GM19468 (cell line): ENCODE data around the gene CNST.

ENCODE experiments used
- ATAC-seq: cut with Tn5 transposase; IDR thresholded peaks from one replicate; pipeline ENCODE4 v1.9.1; 2021; ENCODE audit warnings: mild to moderate bottlenecking, moderate library complexity, moderate number of reproducible peaks; ENCODE audit not compliant: unreplicated experiment; ENCODE audit errors: extremely low read depth

Gene CNST

GRCh38 chr1:246566128-246566812 lies at the start of gene CNST, which contains the start of gene TFB2M:
CNST (plus strand) TSS chr1:246566456; CDS start chr1:246591563, 25,107 bp downstream.
TFB2M (minus strand) TSS chr1:246566261; CDS start chr1:246566138, 123 bp downstream.
- peak; percentile 95 for ATAC-seq

DNA sequence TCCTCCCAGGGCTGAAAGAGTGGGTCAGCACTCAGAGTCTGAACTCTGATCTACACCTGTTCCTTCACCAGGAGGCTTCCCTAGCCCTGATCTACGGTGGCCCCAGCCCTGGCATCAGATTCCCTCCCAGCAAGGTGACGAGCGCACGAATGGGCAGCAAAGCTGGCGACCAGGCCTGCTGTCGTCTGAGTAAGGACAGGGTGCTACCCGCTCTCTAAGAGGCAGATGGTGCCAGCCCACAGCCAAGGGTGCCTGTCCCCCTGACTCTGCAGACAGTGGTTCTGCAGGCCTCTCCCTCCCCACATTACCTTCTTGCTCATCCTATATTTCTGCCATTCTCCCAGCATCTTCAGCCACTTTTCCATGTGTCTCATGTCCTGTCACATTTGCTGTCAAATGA lies 48.9 kb upstream of the CNST start:
- no peak for ATAC-seq

- no peak for ATAC-seq
These were observed 47.6 kb upstream of the CNST start for GRCh38 chr1:246518456-246519205.

GRCh38 chr1:246519514-246519913 lies 46.7 kb upstream of the CNST start:
- no peak for ATAC-seq

DNA sequence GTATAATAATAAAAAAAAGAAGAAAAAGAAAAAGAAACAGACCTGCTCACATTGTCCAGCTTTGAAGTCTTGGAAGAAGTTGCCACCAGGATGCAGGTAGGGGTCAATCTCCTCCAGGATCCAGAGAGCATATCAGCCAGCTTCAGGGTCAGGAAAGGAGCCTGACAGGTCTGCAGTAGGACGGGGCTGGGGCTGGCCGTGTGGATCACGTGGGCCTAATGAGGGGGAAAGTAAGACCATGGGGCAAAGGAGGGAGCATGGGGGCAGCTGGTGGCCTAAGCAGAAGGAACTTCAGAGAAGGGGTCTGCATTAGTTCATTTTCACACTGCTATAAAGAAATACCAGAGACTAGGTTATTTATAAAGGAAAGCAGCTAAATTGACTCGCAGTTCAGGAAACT lies 39.9 kb upstream of the CNST start:
- no peak for ATAC-seq

- no peak for ATAC-seq
These were observed 39.3 kb upstream of the CNST start for GRCh38 chr1:246526915-246527314.

DNA sequence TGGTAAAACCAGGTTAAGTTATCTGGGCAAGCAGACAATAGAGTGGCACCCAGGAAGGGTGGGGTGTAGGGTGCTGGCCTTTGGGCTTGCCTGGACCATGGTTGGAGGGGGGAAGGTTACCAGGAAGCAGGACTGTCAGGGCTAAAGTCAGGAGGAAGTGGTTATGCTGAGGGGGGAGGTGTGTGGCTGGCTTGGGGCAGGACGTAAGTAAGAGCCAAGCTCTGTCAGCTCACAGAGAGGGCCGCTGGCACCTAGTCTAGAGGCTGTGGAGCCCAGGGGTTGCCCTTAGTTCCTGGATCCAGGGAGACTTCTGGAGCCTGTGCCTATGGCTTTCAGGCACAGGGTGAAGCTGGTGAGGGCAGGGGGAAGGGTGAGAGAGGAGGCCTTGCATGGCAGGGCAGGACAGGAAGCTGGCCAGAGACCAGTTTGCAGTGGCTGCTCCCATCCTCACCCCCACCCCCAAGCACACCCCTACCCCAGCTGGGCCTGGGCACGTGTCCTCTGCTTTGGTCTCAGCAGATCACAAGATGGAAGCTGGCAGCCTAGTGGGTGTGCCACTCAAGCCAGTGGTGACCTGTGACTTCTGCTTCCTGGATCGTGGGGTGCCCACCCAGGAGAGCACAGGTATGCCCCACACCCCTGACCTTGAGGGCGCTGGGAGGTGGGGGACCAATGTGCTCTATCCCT lies 38.7 kb upstream of the CNST start:
- ATAC-seq, result no peak

DNA sequence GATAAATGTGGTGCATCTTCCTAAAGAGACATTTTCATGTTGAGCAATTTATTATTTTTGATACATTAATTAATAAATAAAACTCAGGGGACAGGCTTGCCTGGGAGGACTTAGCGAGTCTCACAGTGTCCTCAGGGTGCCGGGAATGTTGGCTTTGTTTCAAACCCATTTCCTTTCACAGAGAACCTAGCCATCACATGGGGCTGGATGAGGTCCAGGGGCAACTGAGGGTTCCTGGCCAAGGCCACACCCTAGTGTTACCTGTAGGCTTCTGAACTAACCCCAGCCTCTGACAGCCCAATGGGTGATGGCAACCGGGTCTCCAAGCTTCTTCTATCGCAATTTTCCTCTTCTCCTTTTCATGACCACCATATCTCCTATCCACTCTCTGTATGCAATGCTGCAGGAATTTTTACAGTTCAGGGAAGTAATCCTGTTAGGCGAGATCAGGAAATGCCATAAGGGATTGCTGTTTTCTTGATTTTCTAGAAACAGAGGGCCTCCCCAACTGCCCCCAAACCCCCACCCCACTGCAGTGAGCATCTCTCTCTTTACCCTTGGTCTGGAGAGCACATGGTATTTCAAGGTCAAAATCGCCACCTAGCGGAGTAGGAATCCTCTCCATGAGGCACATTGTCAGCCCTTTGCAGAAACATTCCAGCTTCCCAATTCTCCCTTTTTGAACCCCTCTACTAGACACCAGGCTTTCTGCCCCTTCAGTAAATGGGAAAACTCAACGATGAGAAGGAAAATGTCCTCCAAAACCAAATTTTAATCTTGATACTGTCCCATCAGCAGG lies 37.1 kb upstream of the CNST start:
- no peak for ATAC-seq

DNA sequence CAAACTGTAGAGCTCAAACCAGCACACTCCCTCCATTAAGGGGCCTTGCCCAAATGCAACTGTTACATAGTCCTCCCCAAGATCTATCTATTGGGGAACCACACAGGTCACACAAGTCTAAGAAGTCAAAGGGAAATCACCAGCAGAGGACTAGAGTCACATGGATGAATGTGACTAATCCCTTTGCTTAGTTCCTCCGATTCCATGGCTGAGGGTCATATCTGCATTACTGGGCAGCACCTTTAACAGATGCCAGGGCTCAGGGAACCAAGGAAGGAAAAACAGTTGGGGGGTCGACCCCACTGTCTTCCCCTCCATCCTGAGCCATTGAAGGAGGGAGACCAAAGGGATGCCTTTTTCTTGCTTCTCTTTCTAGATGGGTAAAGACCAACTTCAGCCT lies 35.8 kb upstream of the CNST start:
- ATAC-seq, result no peak

DNA sequence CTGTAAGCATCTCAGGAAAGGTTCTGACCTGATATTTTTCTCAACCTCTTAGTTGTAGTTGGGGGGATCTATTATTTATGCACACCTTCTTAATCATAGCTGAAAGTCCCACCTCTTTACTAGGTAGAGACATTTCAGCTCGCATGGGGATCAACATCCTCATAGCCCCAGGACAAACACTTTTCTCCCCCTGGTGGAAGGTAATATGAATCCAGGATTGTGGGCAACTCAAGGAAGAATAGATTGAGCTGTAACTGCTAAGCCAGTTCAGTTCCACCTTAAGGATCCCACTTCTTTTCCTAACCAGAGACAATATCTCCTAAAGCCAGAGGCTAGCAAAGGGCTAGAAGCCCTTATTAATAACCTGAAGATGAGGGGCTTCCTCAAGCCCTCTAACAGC lies 33.7 kb upstream of the CNST start:
- no peak for ATAC-seq

DNA sequence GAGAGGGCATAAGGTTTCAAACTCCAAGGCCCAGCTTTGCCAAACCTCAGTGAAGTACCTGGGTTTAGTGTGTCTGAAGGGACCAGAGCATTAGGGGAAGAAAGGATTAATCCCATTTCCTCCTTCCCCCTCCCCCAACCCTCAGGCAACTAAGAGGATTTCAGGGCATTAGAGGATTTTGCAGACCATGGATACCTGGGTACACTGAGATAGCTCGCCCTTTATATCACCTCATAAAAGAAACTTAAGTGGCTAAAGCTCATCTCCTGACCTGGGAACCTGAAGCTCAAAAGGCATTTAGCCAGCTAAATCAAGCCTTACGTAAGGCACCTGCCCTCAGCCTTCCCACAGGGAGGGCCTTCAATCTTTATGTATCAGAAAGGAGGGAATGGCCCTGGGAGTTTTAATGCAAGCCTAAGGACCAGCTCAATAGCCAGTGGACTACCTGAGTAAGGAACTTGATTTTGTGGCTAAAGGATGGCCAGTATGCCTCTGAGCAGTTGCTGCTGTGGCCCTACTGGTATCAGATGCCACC lies 32.8 kb upstream of the CNST start:
- ATAC-seq, result no peak

DNA sequence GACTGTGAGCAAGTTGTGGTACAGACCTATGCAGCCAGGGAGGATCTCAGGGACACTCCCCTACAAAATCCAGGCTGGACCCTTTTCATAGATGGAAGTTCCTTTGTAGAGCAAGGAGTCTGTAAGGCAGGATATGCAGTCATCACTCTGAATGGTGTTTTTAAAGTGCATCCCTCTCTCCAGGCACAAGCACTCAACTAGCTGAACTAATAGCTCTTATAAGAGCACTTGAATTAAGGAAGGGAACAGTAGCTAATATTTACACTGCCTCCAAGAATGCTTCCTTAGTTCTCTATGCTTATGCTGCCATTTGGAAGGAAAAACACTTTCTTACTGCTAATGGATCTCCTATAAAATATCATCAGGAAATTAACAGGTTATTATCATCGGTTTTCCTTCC lies 32.1 kb upstream of the CNST start:
- no peak for ATAC-seq

GRCh38 chr1:246537441-246537840 lies 28.8 kb upstream of the CNST start:
- no peak for ATAC-seq

DNA sequence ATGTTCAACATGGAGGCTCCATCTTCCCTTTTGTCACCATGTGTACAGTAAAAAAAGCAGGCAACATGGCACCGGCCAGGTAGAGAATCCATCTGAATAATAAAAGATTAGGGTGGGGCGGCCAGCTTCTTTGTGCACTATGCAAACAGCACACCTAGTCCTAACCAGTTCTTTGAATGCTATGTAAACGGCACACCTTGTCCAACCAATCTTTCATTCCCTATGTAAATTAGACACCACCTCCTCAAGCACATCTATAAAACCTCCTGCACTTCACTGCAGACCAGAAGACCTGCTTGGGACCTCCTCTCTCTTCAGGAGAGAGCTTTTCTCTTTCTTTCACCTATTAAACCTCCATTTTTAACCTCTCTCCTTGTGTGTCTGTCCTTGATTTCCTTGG lies 28.4 kb upstream of the CNST start:
- ATAC-seq, result no peak

GRCh38 chr1:246540738-246541491 lies 25.3 kb upstream of the CNST start:
- ATAC-seq, result no peak

- no peak for ATAC-seq
These were observed 22.3 kb upstream of the CNST start for GRCh38 chr1:246544001-246544400.

- ATAC-seq, result no peak
These were observed 16.6 kb upstream of the CNST start for GRCh38 chr1:246549665-246550064.

DNA sequence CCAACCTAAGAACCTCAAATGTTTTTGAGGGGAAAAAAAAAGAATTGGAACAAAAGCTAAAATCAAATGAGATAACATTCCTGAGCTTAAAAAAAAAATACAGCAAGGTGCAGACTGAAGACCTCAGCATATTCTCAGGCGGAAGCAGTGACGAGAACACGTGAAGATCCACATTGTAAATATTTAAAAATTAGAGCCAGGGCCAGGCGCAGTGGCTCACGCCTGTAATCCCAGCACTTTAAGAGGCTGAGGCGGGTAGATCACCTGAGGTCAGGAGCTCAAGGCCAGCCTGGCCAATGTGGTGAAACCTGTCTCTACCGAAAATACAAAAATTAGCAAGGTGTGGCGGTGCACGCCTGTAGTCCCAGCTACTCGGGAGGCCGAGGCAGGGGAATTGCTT lies 15.9 kb upstream of the CNST start:
- ATAC-seq, result no peak

- no peak for ATAC-seq
These were observed 14.1 kb upstream of the CNST start for GRCh38 chr1:246552110-246552509.
